Loucy (cell line): ENCODE results near the gene PICK1.

Experiments used
- H2AFZ ChIP-seq: fragments of 200-600 bp; sonication (generic); 2 replicates; pipeline ENCODE4 v1.6.0; 2016; ENCODE audit warnings: antibody characterized with exemption, mild to moderate bottlenecking, low read length, moderate library complexity
- H3F3A ChIP-seq: fragments of 200-600 bp; 2 replicates; pipeline ENCODE4 v1.6.0; 2016; ENCODE audit warnings: antibody characterized with exemption, low read depth, mild to moderate bottlenecking
- H3K27me3 ChIP-seq: fragments of 200-600 bp; sonication (generic); 2 replicates; pipeline ENCODE4 v1.6.1; 2014; ENCODE audit warnings: low read length, mild to moderate bottlenecking; ENCODE audit not compliant: insufficient read depth, poor library complexity, severe bottlenecking
- H3K36me3 ChIP-seq: fragments of 200-600 bp; sonication (generic); 2 replicates; pipeline ENCODE4 v1.6.1; 2016; ENCODE audit warnings: low read length; ENCODE audit not compliant: insufficient read depth
- H3K4me1 ChIP-seq: fragments of 200-600 bp; sonication (generic); 2 replicates; pipeline ENCODE4 v1.5.1; 2014; ENCODE audit warnings: low read length, mild to moderate bottlenecking; ENCODE audit not compliant: insufficient read depth, poor library complexity, severe bottlenecking
- H3K4me2 ChIP-seq: fragments of 200-600 bp; sonication (generic); 2 replicates; pipeline ENCODE4 v1.6.0; 2014; ENCODE audit warnings: antibody characterized with exemption, low read length, low read depth, mild to moderate bottlenecking; ENCODE audit not compliant: poor library complexity, severe bottlenecking
- H3K4me3 ChIP-seq: fragments of 200-600 bp; sonication (generic); 2 replicates; pipeline ENCODE4 v1.5.1; 2014; ENCODE audit warnings: low read length, mild to moderate bottlenecking, mixed read lengths; ENCODE audit not compliant: poor library complexity, severe bottlenecking
- H3K79me2 ChIP-seq: fragments of 200-600 bp; sonication (generic); 2 replicates; pipeline ENCODE4 v1.6.1; 2014; ENCODE audit warnings: low read length; ENCODE audit not compliant: insufficient read depth
- H3K9ac ChIP-seq: fragments of 200-600 bp; sonication (generic); 2 replicates; pipeline ENCODE4 v1.6.0; 2014; ENCODE audit warnings: mild to moderate bottlenecking, low read depth, low read length, moderate library complexity; ENCODE audit not compliant: poor library complexity, severe bottlenecking
- H3K9me2 ChIP-seq: fragments of 200-600 bp; sonication (generic); replicated peaks from 2 replicates; pipeline ENCODE4 v1.6.1; 2016; ENCODE audit warnings: low read depth, low read length, mixed read lengths
- H3K9me3 ChIP-seq: fragments of 200-600 bp; sonication (generic); 2 replicates; pipeline ENCODE4 v1.6.1; 2014; ENCODE audit warnings: mild to moderate bottlenecking, antibody characterized with exemption, low read length, low read depth; ENCODE audit not compliant: insufficient read depth
- H4K20me1 ChIP-seq: fragments of 200-600 bp; sonication (generic); 2 replicates; pipeline ENCODE4 v1.6.0; 2014; ENCODE audit warnings: antibody characterized with exemption, low read length, mild to moderate bottlenecking; ENCODE audit not compliant: insufficient read depth, poor library complexity, severe bottlenecking
- EZH2phosphoT487 ChIP-seq: fragments of 200-600 bp; IDR thresholded peaks from 2 replicates; pipeline ENCODE4 v1.6.1; 2018; ENCODE audit warnings: antibody characterized with exemption, mild to moderate bottlenecking, moderate library complexity, borderline replicate concordance
- TF ChIP-seq, protein P1 (sequence below): fragments of 200-600 bp; sonication (generic); conservative IDR thresholded peaks from 2 replicates; pipeline ENCODE4 v1.5.1; 2014; ENCODE audit warnings: mild to moderate bottlenecking, antibody characterized with exemption, low read length

The PICK1 gene

DNA sequence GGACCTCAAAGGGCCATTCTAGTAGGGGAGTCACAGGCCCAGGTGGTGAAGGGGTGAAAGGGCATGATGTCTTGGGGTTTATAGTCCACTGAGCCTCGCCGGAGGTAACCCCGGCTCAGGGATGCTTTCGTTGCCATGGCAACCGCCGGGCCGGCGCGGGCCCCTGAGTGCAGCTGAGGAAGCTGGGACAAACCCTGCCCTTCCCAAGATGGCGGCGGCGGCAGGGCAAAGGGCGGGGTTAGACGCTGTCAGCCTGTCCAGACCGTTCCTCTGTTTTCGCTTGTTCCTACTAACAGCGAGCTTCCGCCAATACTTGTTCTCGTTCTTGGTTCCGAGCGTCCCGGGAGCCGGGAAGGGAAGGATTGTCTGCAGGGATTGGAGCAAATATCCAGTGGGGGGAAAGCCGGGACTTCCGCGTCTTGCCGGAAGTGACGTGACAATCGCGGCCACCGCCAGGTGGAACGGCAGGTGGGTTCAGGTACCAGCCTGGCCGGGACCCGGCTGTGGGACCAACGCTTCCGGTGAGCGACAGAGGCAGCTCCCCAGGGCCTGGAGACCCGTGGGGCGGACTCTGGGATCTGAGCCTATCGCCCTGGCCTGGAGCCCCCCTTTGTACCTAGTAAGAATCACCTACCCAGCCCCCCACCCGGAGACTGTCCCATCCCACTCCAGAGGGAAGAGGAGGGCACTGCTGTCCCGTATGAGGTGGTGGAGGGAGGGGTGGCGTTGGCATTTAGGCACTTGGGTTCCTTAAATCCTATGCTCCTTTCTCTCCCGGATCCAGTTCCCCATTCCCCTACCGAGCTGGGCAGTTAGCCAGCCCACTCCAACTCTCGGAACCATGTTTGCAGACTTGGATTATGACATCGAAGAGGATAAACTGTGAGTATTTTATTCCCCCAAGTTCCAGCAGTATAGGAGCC lies at the start of gene PICK1:
TSS of gene PICK1 (plus strand) at position 436 of the 923 bp plus-strand sequence. CDS start at position 842, 406 bp downstream.
- Histone ChIP-seq H3K79me2 (no peaks in the 10 kb centered on the region), H3K27me3 (no peaks in the 10 kb centered on the region), H3K9ac (no peak within 1 kb of the TSS), H2AFZ (peak within 1 kb of the TSS; percentile 84), H3K4me2 (peak within 1 kb of the TSS; percentile 34), H3K4me3 (peak within 1 kb of the TSS; percentile 65), H3K36me3 (no peaks in the 10 kb centered on the region), H3K4me1 (no peaks in the 10 kb centered on the region), H4K20me1 (no peaks in the 10 kb centered on the region), H3K9me3 (no peaks in the 10 kb centered on the region), H3K9me2 (no peaks in the 10 kb centered on the region), H3F3A (no peaks in the 10 kb centered on the region)
- TF ChIP-seq, protein P1, sequence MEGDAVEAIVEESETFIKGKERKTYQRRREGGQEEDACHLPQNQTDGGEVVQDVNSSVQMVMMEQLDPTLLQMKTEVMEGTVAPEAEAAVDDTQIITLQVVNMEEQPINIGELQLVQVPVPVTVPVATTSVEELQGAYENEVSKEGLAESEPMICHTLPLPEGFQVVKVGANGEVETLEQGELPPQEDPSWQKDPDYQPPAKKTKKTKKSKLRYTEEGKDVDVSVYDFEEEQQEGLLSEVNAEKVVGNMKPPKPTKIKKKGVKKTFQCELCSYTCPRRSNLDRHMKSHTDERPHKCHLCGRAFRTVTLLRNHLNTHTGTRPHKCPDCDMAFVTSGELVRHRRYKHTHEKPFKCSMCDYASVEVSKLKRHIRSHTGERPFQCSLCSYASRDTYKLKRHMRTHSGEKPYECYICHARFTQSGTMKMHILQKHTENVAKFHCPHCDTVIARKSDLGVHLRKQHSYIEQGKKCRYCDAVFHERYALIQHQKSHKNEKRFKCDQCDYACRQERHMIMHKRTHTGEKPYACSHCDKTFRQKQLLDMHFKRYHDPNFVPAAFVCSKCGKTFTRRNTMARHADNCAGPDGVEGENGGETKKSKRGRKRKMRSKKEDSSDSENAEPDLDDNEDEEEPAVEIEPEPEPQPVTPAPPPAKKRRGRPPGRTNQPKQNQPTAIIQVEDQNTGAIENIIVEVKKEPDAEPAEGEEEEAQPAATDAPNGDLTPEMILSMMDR = no peak
- no peak for TF ChIP-seq EZH2phosphoT487

DNA sequence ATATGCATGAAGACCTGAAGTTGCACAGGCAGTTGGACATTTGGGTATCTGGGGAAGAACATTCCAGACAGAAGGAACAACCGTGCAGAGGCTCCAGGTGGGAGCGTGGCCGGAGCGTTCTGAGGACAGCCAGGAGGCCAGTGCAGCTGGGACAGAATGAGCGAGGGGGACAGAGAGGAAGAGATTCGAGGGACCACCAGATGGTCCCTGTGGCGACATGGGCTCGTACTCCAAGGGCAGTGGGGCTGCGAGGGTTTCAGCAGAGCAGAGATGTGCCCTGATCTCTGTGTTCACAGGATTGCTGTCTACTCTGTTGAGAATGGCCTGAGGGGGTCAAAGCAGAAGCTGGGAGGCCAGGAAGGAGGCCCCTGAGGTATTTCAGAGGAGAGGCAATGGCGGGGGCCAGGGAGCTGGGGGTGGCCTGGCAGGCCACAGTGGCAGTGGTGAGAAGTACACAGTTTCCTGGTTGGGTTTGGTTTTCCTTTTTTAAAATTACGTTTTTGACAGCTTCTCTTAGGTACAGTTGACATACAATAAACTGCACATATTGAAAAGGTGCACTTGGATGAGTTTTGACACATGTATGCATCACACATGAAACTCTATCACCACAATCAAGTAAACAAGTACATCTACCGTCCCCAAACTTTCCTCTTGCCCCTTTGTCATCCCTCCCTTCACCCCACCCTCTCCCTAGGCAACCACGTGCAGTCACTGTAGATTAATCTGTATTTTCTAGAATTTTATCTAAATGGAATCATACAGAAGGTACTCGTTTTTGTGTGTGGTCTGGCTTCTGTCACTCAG lies 48.0 kb upstream of the PICK1 start:
- Histone ChIP-seq H4K20me1 (no peaks in the 10 kb centered on the region), H3K9ac (peak overlapping the region; percentile 12), H2AFZ (peak overlapping the region; percentile 48; the same call in 1 of the 2 replicates), H3K9me2 (no peaks in the 10 kb centered on the region), H3K79me2 (no peaks in the 10 kb centered on the region), H3K4me2 (peak overlapping the region; percentile 62), H3K4me3 (peak overlapping the region; percentile 19), H3K4me1 (peaks cover 25% of the 10 kb centered on the region), H3K9me3 (no peaks in the 10 kb centered on the region), H3K36me3 (no peaks in the 10 kb centered on the region), H3K27me3 (no peaks in the 10 kb centered on the region), H3F3A (no peaks in the 10 kb centered on the region)
- TF ChIP-seq, protein P1 = no peak
- no peak for TF ChIP-seq EZH2phosphoT487

DNA sequence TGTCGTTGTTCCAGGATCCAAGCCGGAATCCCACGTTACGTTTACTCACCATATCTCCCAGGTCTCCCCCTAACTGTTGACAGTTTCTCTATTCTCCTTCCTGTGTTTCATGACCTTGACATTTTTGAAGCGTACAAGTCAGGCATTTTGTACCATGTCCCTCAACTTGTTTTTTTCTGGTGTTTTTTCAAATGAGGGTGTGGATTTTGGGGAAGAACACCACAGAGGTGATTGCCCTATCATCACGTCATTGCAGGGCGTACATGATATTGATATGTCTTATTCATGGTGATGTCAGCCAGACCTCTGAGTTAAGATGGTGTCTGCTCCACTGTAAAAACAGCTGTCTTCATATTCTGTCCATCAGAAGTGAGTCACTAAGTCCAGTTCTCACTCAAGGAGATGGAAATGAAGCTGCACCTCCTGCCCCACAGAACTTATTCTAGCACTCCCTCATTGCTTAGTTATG lies 44.6 kb upstream of the PICK1 start:
- Histone ChIP-seq H3K4me2 (no peak overlapping the region), H3K79me2 (no peaks in the 10 kb centered on the region), H2AFZ (no peak overlapping the region)

More for the DNA sequence above, 44.6 kb upstream of the PICK1 start:
- no peaks in the 10 kb centered on the region for H3K9me3 ChIP-seq
- TF ChIP-seq EZH2phosphoT487 = no peak
- TF ChIP-seq, protein P1 = no peak
- H3K9ac ChIP-seq = no peak overlapping the region
- no peaks in the 10 kb centered on the region for H3K9me2 ChIP-seq
- H3F3A ChIP-seq = no peaks in the 10 kb centered on the region
- H3K4me3 ChIP-seq = no peak overlapping the region
- H4K20me1 ChIP-seq = no peaks in the 10 kb centered on the region
- H3K27me3 ChIP-seq = no peaks in the 10 kb centered on the region
- H3K4me1 ChIP-seq = peaks cover 23% of the 10 kb centered on the region
- H3K36me3 ChIP-seq = no peaks in the 10 kb centered on the region
